Measurements from ENCODE around the gene PDP2.

- TF ChIP-seq CTCF (IDR thresholded peaks at IDR 0.05; ENCODE audit: low read depth, low read length) (no peak), EZH2phosphoT487 (IDR thresholded peaks at IDR 0.05; ENCODE audit: low read depth) (no peak)
These were observed 20.8 kb upstream of the PDP2 start for GRCh38 chr16:66859397-66860068.
